Activated CD4-positive, CD25-positive, alpha-beta regulatory T cell treated with anti-CD3 and anti-CD28 coated beads, Interleukin-2, amount 50 U/mL, for 24 hours (primary cell): ENCODE results near the gene ANTKMT.

Experiments used
- ATAC-seq, 2 donors: fragments of 150-1000 bp; cut with Tn5 transposase; one replicate each; pipeline ENCODE4 v1.10.0; 2021; ENCODE audit warnings: mild to moderate bottlenecking in 1 of 2, moderate library complexity in 1 of 2

Gene ANTKMT

GRCh38 chr16:764848-765487 is 44.0 kb downstream of the ANTKMT start:
- no peak for ATAC-seq

GRCh38 chr16:765488-765865 is 44.5 kb downstream of the ANTKMT start:
- ATAC-seq: no peak

GRCh38 chr16:766008-766819 is 45.3 kb downstream of the ANTKMT start:
- no peak for ATAC-seq

- ATAC-seq: no peak
Measured at GRCh38 chr16:766820-767640, 46.1 kb downstream of the ANTKMT start.

GRCh38 chr16:767743-768235 is 46.8 kb downstream of the ANTKMT start:
- no peak for ATAC-seq

GRCh38 chr16:768428-768827 is 47.5 kb downstream of the ANTKMT start:
- no peak for ATAC-seq

GRCh38 chr16:769184-769784 is 48.3 kb downstream of the ANTKMT start:
- ATAC-seq: no peak

- no peak for ATAC-seq
Measured at GRCh38 chr16:769934-770333, 49.0 kb downstream of the ANTKMT start.

GRCh38 chr16:770411-770810 is 49.5 kb downstream of the ANTKMT start:
- no peak for ATAC-seq
